ENCODE results near the gene CDHR2.

The CDHR2 gene

DNA sequence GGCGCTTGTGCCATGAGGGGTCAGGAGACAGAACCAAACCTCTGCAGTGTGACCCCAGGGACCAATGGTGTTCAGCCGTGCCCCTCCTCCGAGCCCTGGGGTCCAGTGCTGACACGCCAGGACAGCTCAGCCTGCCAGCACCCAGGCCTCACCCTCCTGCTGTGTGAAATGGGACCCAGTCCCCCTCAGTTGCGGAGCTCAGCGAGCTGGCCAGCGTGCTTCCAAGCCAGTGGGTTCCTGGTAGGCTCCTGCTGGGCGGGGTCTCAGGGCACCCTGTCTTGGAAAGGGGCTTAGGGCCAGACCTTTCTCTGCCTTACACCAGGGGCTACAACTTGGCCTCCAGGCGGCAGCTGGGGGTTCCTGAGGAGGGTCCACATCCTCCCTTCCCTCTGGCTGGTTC is 16.3 kb upstream of the CDHR2 start:
- H3K9me3 ChIP-seq (ENCODE audit: severe bottlenecking): no peaks in the 10 kb centered on the region
- peaks cover 69% of the 10 kb centered on the region for H3K36me3 ChIP-seq
- H3K27ac ChIP-seq: no peak overlapping the region
- H3K27me3 ChIP-seq (ENCODE audit: insufficient read depth, low read depth, severe bottlenecking): no peaks in the 10 kb centered on the region
- TF ChIP-seq, protein P1, sequence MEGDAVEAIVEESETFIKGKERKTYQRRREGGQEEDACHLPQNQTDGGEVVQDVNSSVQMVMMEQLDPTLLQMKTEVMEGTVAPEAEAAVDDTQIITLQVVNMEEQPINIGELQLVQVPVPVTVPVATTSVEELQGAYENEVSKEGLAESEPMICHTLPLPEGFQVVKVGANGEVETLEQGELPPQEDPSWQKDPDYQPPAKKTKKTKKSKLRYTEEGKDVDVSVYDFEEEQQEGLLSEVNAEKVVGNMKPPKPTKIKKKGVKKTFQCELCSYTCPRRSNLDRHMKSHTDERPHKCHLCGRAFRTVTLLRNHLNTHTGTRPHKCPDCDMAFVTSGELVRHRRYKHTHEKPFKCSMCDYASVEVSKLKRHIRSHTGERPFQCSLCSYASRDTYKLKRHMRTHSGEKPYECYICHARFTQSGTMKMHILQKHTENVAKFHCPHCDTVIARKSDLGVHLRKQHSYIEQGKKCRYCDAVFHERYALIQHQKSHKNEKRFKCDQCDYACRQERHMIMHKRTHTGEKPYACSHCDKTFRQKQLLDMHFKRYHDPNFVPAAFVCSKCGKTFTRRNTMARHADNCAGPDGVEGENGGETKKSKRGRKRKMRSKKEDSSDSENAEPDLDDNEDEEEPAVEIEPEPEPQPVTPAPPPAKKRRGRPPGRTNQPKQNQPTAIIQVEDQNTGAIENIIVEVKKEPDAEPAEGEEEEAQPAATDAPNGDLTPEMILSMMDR (IDR thresholded peaks at IDR 0.05; ENCODE audit: low read depth, low read length): no peak
- no peak overlapping the region for H3K4me3 ChIP-seq (ENCODE audit: low read depth, low read length)
- no peak for DNase-seq

DNA sequence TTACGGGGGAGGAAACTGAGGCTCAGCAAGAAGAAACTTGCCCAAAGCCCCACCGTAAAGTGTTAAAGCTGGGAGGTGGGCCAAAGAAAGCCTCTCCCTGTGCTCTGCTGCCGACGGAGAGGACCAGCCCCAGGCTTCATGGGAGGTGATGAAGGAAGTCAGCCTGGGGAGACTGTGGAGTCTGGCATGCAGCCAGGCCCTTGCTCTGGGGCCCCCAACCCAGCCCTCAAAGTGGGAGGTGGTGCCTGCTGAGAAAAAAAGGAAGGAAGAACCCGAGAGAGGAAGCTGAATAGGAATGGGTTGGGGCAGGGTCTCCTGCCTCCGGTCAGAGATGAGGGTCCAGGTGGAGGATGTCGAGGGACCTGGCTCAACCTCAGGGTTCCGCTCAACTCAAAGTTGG is 15.8 kb upstream of the CDHR2 start:
- Histone ChIP-seq H3K4me3 (ENCODE audit: low read depth, low read length) (no peak overlapping the region), H3K36me3 (peaks cover 63% of the 10 kb centered on the region)

DNA sequence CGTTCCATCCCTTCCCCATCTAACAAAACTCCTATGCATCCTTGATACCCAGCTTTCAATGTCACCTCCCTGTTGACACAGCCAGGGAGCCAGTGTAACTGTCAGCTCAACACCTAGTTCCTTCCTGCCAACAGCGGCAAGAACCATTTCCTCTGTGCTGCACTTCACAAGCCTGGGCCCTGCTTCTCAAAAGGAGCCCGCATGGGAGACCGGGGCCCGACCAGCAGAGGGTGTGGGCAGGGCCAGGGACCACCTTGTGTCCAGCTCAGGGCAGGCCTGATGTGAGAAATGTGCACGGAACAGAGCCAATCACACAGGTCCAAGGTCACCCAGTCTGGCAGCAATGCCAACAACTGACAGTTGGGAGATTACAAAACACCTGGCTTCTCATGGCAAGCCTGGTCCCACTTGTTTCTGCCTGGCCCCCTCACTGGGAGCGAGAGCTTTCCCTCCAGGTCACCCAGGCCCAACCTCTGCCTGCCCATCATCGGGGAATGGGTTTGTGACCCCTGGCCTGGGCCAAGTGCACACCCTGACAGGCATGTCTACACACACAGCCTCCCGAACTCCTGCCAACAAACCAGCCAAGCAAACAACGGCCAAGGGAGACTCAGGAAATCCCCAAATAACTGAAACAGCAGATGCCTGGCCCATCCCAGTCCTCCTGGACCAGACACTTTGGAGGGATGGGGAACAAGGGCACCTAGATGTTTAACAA is 15.1 kb upstream of the CDHR2 start:
- Histone ChIP-seq H3K9me3 (ENCODE audit: severe bottlenecking) (no peaks in the 10 kb centered on the region), H3K27ac (no peak overlapping the region), H3K27me3 (ENCODE audit: insufficient read depth, low read depth, severe bottlenecking) (no peaks in the 10 kb centered on the region), H3K4me3 (ENCODE audit: low read depth, low read length) (no peak overlapping the region), H3K36me3 (peaks cover 57% of the 10 kb centered on the region)
- DNase-seq: no peak
- TF ChIP-seq, protein P1 (IDR thresholded peaks at IDR 0.05; ENCODE audit: low read depth, low read length): no peak

More for the DNA sequence above, 15.8 kb upstream of the CDHR2 start:
- DNase-seq: no peak
- TF ChIP-seq, protein P1 (IDR thresholded peaks at IDR 0.05; ENCODE audit: low read depth, low read length): no peak
- H3K9me3 ChIP-seq (ENCODE audit: severe bottlenecking): no peaks in the 10 kb centered on the region
- H3K27ac ChIP-seq: no peak overlapping the region
- no peaks in the 10 kb centered on the region for H3K27me3 ChIP-seq (ENCODE audit: insufficient read depth, low read depth, severe bottlenecking)

DNA sequence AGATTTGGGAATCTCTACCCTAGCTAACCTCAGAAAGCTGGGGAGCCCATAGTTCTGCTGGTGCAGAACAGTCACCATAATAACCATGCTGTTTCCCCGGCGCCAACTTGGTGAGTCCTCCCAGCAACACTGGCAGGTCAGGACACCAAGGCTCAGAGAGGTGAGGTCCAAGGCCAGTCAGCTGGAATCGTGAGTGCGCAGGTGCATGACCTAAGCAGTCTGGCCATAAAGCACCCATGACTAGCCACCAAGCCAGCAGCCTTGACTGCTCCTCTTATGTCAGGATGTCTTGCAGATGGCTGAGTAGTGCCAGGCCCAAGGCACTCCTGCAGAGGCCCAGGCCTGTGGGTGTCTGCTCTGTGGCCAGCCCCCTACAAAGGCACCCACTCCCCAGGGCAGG is 14.5 kb upstream of the CDHR2 start:
- Histone ChIP-seq H3K4me3 (ENCODE audit: low read depth, low read length) (no peak overlapping the region), H3K9me3 (ENCODE audit: severe bottlenecking) (no peaks in the 10 kb centered on the region), H3K27ac (no peak overlapping the region), H3K36me3 (peaks cover 51% of the 10 kb centered on the region), H3K27me3 (ENCODE audit: insufficient read depth, low read depth, severe bottlenecking) (no peaks in the 10 kb centered on the region)
- DNase-seq: no peak
- TF ChIP-seq, protein P1 (IDR thresholded peaks at IDR 0.05; ENCODE audit: low read depth, low read length): no peak

DNA sequence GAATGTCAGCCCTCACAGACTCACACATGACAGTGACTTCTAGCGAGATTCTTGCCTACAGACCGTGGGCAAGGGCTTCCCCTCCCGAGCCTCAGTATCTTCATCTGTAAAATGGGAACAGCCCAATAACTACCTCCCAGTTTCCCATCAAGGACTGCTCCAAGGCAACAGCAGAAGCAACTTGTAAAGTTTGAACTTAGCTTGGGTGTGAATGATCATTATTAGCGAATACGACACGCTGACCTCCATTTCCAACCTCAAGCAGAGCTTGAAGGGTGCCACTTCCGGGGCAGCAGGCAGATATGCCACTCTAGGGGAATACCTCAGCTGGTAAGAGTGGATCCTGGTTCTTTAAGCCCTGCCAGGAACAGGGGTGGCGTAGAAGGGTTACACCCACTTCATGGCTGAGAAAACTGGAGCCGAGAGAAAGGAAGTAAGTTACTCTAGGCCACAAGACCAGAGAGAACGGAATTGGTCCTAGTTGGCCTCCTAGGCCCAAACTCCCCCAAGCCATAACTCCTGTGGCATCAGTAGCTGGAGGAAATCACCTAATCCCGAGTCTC is 14.0 kb upstream of the CDHR2 start:
- TF ChIP-seq, protein P1 (IDR thresholded peaks at IDR 0.05; ENCODE audit: low read depth, low read length): no peak
- Histone ChIP-seq H3K4me3 (ENCODE audit: low read depth, low read length) (peak overlapping the region; percentile 77), H3K27ac (peak overlapping the region; percentile 99), H3K9me3 (ENCODE audit: severe bottlenecking) (no peaks in the 10 kb centered on the region), H3K36me3 (peaks cover 49% of the 10 kb centered on the region), H3K27me3 (ENCODE audit: insufficient read depth, low read depth, severe bottlenecking) (no peaks in the 10 kb centered on the region)
- DNase-seq: no peak

Measured in WERI-Rb-1 (cell line).